Vagina (tissue), 2 donors: Measurements from ENCODE around the gene CXCR5.

Experiments used
- CTCF ChIP-seq, 3 experiments: fragments of 450-650 bp in 2 of 3; fragments of 200-600 bp in 1 of 3; sonication (generic) in 1 of 3; IDR thresholded peaks; one replicate each; pipeline ENCODE4 v1.5.1; 2017 to 2019; ENCODE audit warnings: antibody characterized with exemption in 3 of 3, mild to moderate bottlenecking in 2 of 3, moderate library complexity in 2 of 3
- POLR2AphosphoS5 ChIP-seq, 2 donors: sonication (generic); formaldehyde crosslinking; IDR thresholded peaks; one replicate each; pipeline ENCODE4 v1.9.0; 2017; ENCODE audit warnings: antibody characterized with exemption in 2 of 2, mild to moderate bottlenecking in 2 of 2, low read depth in 1 of 2; ENCODE audit not compliant: insufficient read depth in 1 of 2

- TF ChIP-seq CTCF (IDR thresholded peaks at IDR 0.05), result peak; percentile 77 to 94 (median 93)
- TF ChIP-seq POLR2AphosphoS5 (IDR thresholded peaks at IDR 0.05; ENCODE audit: insufficient read depth in 1 of 2, low read depth in 1 of 2), result peak; percentile 84 to 87
Observed at GRCh38 chr11:118928101-118928869, 44.6 kb downstream of the CXCR5 start.
